ENCODE measurements around the gene SMIM41.

GRCh38 chr12:52122540-52122871, 43.0 kb downstream of the SMIM41 start:
- TF ChIP-seq, protein P1, sequence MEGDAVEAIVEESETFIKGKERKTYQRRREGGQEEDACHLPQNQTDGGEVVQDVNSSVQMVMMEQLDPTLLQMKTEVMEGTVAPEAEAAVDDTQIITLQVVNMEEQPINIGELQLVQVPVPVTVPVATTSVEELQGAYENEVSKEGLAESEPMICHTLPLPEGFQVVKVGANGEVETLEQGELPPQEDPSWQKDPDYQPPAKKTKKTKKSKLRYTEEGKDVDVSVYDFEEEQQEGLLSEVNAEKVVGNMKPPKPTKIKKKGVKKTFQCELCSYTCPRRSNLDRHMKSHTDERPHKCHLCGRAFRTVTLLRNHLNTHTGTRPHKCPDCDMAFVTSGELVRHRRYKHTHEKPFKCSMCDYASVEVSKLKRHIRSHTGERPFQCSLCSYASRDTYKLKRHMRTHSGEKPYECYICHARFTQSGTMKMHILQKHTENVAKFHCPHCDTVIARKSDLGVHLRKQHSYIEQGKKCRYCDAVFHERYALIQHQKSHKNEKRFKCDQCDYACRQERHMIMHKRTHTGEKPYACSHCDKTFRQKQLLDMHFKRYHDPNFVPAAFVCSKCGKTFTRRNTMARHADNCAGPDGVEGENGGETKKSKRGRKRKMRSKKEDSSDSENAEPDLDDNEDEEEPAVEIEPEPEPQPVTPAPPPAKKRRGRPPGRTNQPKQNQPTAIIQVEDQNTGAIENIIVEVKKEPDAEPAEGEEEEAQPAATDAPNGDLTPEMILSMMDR (IDR thresholded peaks at IDR 0.05), result no peak
- no peak for TF ChIP-seq ZFX (IDR thresholded peaks at IDR 0.05; ENCODE audit: borderline replicate concordance)

All from 22Rv1 (cell line).